ENCODE measurements around the gene RHOBTB3. TPM values are rescaled to one million over a fixed set of nuclear protein-coding genes. Genes with fewer than 3 reads are reported as not detected.

RHOBTB3 gene
- total RNA-seq, 1 donor from 2014 or later, result 79.7 TPM

GRCh38 chr5:95746722-95747679 lies 15.9 kb downstream of the RHOBTB3 start:
- H3K36me3 ChIP-seq, result peaks cover 41% of the 10 kb centered on the region
- intact Hi-C loops (cut with micrococcal nuclease), result no loop called here

DNA sequence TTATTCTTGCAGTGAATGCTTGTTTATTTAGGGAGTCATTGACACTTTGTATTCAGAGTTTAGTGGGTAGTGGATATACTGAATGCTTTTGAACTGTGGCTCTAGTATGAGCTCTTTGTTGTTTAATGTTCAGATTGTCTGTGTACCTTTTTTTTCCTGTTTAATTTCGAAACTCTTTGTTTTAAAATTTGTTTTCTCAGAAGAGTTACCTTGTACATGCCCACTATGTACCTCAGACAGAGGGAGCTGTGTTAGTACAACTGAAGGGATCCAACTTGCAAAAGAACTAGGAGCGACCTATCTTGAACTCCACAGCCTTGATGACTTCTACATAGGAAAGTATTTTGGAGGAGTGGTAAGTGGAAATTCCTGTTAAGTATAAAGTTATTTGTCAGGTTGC lies 17.0 kb downstream of the RHOBTB3 start:
- Histone ChIP-seq H3K27ac (replicated peaks) (no peak overlapping the region), H3K27me3 (ENCODE audit: low read depth) (no peaks in the 10 kb centered on the region), H3K4me1 (peaks cover 39% of the 10 kb centered on the region), H3K36me3 (peaks cover 51% of the 10 kb centered on the region), H3K4me3 (no peak overlapping the region), H3K9me3 (replicated peaks) (no peaks in the 10 kb centered on the region)
- DNase-seq, result no peak
- intact Hi-C loops (cut with micrococcal nuclease), result no loop called here
- no peak for TF ChIP-seq CTCF (IDR thresholded peaks at IDR 0.05; ENCODE audit: borderline replicate concordance)

More at GRCh38 chr5:95746722-95747679, 15.9 kb downstream of the RHOBTB3 start:
- Histone ChIP-seq H3K27ac (replicated peaks) (no peak overlapping the region), H3K4me3 (no peak overlapping the region), H3K9me3 (replicated peaks) (no peaks in the 10 kb centered on the region), H3K4me1 (peaks cover 39% of the 10 kb centered on the region), H3K27me3 (ENCODE audit: low read depth) (no peaks in the 10 kb centered on the region)
- no peak for TF ChIP-seq CTCF (IDR thresholded peaks at IDR 0.05; ENCODE audit: borderline replicate concordance)
- no peak for DNase-seq

DNA sequence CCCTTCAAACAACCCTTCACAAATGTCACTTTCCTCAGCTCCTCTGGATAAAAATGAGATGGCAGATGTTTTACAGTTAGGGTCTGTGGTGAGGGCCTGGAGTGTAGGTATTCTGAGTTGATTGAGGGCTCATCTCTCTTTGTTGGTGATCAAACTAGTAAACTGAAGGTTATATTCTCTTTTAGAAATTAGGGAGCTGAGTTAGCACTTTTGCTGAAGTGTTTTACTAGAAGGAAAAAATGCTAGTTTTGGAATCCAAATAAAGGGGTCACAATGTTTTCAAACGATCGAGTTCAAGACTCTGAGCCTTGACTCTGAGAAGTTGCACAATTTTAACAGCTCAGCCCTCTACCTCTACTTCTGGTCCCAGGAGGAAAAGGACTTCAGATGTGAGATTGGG lies 23.4 kb downstream of the RHOBTB3 start:
- Histone ChIP-seq H3K4me1 (peaks cover 26% of the 10 kb centered on the region), H3K27me3 (ENCODE audit: low read depth) (no peaks in the 10 kb centered on the region), H3K4me3 (no peak overlapping the region), H3K36me3 (peaks cover 58% of the 10 kb centered on the region), H3K27ac (replicated peaks) (no peak overlapping the region), H3K9me3 (replicated peaks) (no peaks in the 10 kb centered on the region)
- TF ChIP-seq CTCF (IDR thresholded peaks at IDR 0.05; ENCODE audit: borderline replicate concordance), result no peak
- no peak for DNase-seq
- intact Hi-C loops (cut with micrococcal nuclease), result no loop called here

DNA sequence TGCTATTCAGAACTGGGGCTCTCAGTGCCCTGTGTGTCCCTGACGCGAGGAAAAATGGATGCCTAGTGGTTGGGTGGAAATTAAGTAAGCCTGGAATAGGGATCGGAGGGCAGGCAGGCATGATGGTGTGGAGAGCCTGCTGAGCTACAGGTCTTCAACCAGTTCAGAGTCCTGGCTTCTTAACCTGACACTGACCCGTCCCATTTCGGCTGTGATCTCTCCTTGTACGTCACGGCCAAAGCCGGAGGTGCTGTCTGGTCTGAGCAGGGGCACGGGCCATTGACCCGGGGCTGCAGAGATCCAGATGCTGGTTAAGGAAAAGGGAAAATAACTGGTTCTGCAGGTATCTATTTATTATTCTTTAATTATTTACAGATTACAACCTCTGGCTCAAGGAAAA lies 27.9 kb downstream of the RHOBTB3 start:
- no peak for TF ChIP-seq CTCF (IDR thresholded peaks at IDR 0.05; ENCODE audit: borderline replicate concordance)
- Histone ChIP-seq H3K9me3 (replicated peaks) (no peaks in the 10 kb centered on the region), H3K36me3 (peaks cover 32% of the 10 kb centered on the region), H3K27me3 (ENCODE audit: low read depth) (no peaks in the 10 kb centered on the region), H3K4me1 (peaks cover 52% of the 10 kb centered on the region), H3K4me3 (no peak overlapping the region), H3K27ac (replicated peaks) (peak overlapping the region; percentile 6)
- DNase-seq, result no peak
- intact Hi-C loops (cut with micrococcal nuclease), result no loop called here

DNA sequence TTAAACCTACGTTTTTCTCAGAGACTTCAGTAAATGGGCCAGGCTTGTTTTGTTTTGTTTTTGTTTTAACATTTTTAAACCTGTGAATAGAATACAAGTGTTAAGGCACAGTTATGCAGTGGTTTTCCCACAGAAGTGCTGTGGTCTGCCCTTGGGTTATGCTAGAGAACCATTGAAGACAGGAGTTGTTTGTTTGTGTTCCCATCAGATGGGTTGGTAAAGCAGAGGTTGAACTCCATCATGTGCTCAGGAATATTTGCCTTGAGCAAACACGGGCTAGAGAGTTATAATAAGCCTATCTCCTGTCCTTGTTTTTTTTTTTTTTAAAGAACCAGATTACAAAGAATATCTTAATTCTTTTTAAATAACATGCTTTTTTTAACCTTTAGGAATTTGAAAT lies 28.5 kb downstream of the RHOBTB3 start:
- Histone ChIP-seq H3K36me3 (peaks cover 29% of the 10 kb centered on the region), H3K4me3 (no peak overlapping the region), H3K9me3 (replicated peaks) (no peaks in the 10 kb centered on the region), H3K4me1 (peaks cover 47% of the 10 kb centered on the region), H3K27me3 (ENCODE audit: low read depth) (no peaks in the 10 kb centered on the region), H3K27ac (replicated peaks) (peak overlapping the region; percentile 21)
- intact Hi-C loops (cut with micrococcal nuclease), result no loop called here
- no peak for DNase-seq
- no peak for TF ChIP-seq CTCF (IDR thresholded peaks at IDR 0.05; ENCODE audit: borderline replicate concordance)

All from left ventricle myocardium inferior (tissue), 1 donor.